ENCODE data around the gene MSL2.
"Not testable (repeated sequence)": the region's sequence is repeated elsewhere in the genome, so short reads cannot be mapped to it uniquely, and the experiment has no call there.

- not testable (repeated sequence) for TF ChIP-seq CTCF (IDR thresholded peaks at IDR 0.05; ENCODE audit: control extremely low read depth in 1 of 3, insufficient read depth in 1 of 3, low read depth in 1 of 3, low read length in 3 of 3); YY1 (IDR thresholded peaks at IDR 0.05; ENCODE audit: low read depth, low read length); EZH2 (IDR thresholded peaks at IDR 0.05; ENCODE audit: low read depth, low read length, severe bottlenecking); TEAD4 (IDR thresholded peaks at IDR 0.05; ENCODE audit: low read depth, low read length); CHD1 (IDR thresholded peaks at IDR 0.05; ENCODE audit: low read depth, low read length); GABPA (IDR thresholded peaks at IDR 0.05; ENCODE audit: borderline replicate concordance, insufficient read depth, low read length); RFX5 (IDR thresholded peaks at IDR 0.05; ENCODE audit: borderline replicate concordance, low read depth, low read length); KDM5A (IDR thresholded peaks at IDR 0.05; ENCODE audit: low read length); TAF7 (optimal IDR thresholded peaks at IDR 0.05; ENCODE audit: borderline replicate concordance, low read depth, low read length); EP300 (IDR thresholded peaks at IDR 0.05; ENCODE audit: borderline replicate concordance in 1 of 2, low read depth in 2 of 2, low read length in 2 of 2)
Observed at GRCh38 chr3:136119332-136119731, 76.8 kb downstream of the MSL2 start.
